ENCODE results near the gene NUDT22.

Gene NUDT22

GRCh38 chr11:64211181-64211872, 14.7 kb upstream of the NUDT22 start:
- FAIRE-seq = no peak

DNA sequence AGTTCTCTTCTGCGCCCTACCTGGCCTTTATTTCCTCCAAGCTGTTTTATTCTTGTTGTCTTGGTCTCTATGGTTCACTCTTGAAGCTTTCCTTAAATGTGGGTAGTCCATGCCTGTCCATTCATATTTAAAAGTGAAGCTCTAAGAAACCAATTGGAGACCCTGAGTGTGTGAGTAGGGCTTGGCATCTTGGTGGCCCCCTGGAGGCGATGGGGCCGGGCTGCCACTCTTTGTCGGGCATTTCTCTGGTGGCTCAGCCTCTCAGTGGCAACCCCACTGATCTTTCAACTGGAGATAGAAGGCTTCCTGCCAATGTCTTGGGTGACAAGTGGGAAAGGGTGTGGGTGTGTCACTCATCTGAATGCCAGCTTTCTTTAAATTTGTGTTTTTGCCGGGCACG, 9.2 kb upstream of the NUDT22 start:
- no peak for FAIRE-seq
- no peak for DNase-seq (ENCODE audit: insufficient read length, low spot score)
- TF ChIP-seq POLR2AphosphoS5 (IDR thresholded peaks at IDR 0.05; ENCODE audit: low read depth, low read length) = no peak
- TF ChIP-seq POLR2A (IDR thresholded peaks at IDR 0.05; ENCODE audit: low read depth, low read length) = no peak
- TF ChIP-seq SPI1 (IDR thresholded peaks at IDR 0.05; ENCODE audit: low read depth, low read length) = no peak
- no peak for TF ChIP-seq POU2F2 (IDR thresholded peaks at IDR 0.05; ENCODE audit: low read depth, low read length)
- no peak for TF ChIP-seq PAX5 (IDR thresholded peaks at IDR 0.05; ENCODE audit: insufficient read depth, low read length, severe bottlenecking)
- no peak for TF ChIP-seq TAF1 (IDR thresholded peaks at IDR 0.05; ENCODE audit: low read depth, low read length)

More at GRCh38 chr11:64211181-64211872, 14.7 kb upstream of the NUDT22 start:
- no peak for DNase-seq (ENCODE audit: insufficient read length, low spot score)
- TF ChIP-seq POLR2A (IDR thresholded peaks at IDR 0.05; ENCODE audit: low read depth, low read length) (no peak), SPI1 (IDR thresholded peaks at IDR 0.05; ENCODE audit: low read depth, low read length) (no peak), POU2F2 (IDR thresholded peaks at IDR 0.05; ENCODE audit: low read depth, low read length) (no peak), TAF1 (IDR thresholded peaks at IDR 0.05; ENCODE audit: low read depth, low read length) (no peak), PAX5 (IDR thresholded peaks at IDR 0.05; ENCODE audit: insufficient read depth, low read length, severe bottlenecking) (no peak), POLR2AphosphoS5 (IDR thresholded peaks at IDR 0.05; ENCODE audit: low read depth, low read length) (no peak)

DNA sequence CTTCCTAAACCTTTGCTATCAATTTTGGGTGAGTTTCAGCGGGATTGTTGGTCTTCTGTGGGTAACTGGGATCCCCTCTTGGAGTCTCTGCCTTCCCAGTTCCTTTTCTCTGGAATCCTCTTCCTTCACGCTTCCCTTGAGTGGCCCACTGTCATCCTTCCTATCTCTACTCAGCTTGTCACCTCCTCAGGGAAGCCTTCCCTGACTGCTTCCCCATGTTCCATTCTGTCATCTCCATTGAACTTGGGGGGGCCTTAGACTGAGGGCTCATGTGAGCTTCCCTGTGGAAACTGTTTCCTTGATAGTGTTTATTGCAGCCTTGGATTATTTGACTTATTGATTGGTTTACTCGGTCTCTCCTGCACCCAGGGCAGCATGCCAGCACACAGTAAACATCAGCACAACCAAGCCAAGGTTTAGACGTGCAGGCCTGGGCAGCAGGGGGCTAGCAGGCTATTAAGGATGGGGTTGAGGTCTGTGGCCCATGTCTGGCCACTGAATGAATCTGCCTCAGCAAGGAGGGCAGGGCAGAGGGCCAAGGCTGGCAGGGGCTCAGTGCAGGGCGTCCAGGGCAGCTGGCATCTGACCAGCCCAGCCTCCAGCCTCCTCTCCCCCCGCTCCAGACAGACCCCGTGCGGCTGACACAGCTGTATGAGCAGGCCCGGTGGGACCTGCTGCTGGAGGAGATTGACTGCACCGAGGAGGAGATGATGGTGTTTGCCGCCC, 7.3 kb upstream of the NUDT22 start:
- FAIRE-seq = no peak
- TF ChIP-seq POLR2A (IDR thresholded peaks at IDR 0.05; ENCODE audit: low read depth, low read length) = no peak
- TF ChIP-seq TAF1 (IDR thresholded peaks at IDR 0.05; ENCODE audit: low read depth, low read length) = no peak
- no peak for TF ChIP-seq SPI1 (IDR thresholded peaks at IDR 0.05; ENCODE audit: low read depth, low read length)
- TF ChIP-seq POLR2AphosphoS5 (IDR thresholded peaks at IDR 0.05; ENCODE audit: low read depth, low read length) = no peak
- no peak for TF ChIP-seq PAX5 (IDR thresholded peaks at IDR 0.05; ENCODE audit: insufficient read depth, low read length, severe bottlenecking)
- TF ChIP-seq POU2F2 (IDR thresholded peaks at IDR 0.05; ENCODE audit: low read depth, low read length) = no peak
- DNase-seq (ENCODE audit: insufficient read length, low spot score) = no peak

DNA sequence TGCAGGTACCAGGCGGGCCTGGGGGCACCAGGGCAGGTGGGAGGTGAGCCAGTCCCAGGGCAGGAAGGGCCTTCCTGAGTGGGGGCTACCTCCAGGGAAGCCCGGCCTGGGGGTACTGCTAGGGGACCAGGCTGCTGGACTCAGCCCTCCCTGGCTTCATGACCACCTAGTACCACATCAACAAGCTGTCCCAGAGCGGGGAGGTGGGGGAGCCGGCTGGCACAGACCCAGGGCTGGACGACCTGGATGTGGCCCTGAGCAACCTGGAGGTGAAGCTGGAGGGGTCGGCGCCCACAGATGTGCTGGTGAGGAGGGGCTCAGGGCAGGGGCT, 6.8 kb upstream of the NUDT22 start:
- TF ChIP-seq SPI1 (IDR thresholded peaks at IDR 0.05; ENCODE audit: low read depth, low read length) = no peak
- TF ChIP-seq POLR2A (IDR thresholded peaks at IDR 0.05; ENCODE audit: low read depth, low read length) = no peak
- no peak for TF ChIP-seq POU2F2 (IDR thresholded peaks at IDR 0.05; ENCODE audit: low read depth, low read length)
- no peak for TF ChIP-seq PAX5 (IDR thresholded peaks at IDR 0.05; ENCODE audit: insufficient read depth, low read length, severe bottlenecking)
- no peak for TF ChIP-seq POLR2AphosphoS5 (IDR thresholded peaks at IDR 0.05; ENCODE audit: low read depth, low read length)
- TF ChIP-seq TAF1 (IDR thresholded peaks at IDR 0.05; ENCODE audit: low read depth, low read length) = no peak
- no peak for FAIRE-seq
- no peak for DNase-seq (ENCODE audit: insufficient read length, low spot score)

- DNase-seq (ENCODE audit: insufficient read length, low spot score) (no peak), FAIRE-seq (no peak)
- TF ChIP-seq POU2F2 (IDR thresholded peaks at IDR 0.05; ENCODE audit: low read depth, low read length) (no peak), POLR2A (IDR thresholded peaks at IDR 0.05; ENCODE audit: low read depth, low read length) (no peak), TAF1 (IDR thresholded peaks at IDR 0.05; ENCODE audit: low read depth, low read length) (no peak), PAX5 (IDR thresholded peaks at IDR 0.05; ENCODE audit: insufficient read depth, low read length, severe bottlenecking) (no peak), SPI1 (IDR thresholded peaks at IDR 0.05; ENCODE audit: low read depth, low read length) (no peak), POLR2AphosphoS5 (IDR thresholded peaks at IDR 0.05; ENCODE audit: low read depth, low read length) (no peak)
Observed at GRCh38 chr11:64219755-64220154, 6.3 kb upstream of the NUDT22 start.

DNA sequence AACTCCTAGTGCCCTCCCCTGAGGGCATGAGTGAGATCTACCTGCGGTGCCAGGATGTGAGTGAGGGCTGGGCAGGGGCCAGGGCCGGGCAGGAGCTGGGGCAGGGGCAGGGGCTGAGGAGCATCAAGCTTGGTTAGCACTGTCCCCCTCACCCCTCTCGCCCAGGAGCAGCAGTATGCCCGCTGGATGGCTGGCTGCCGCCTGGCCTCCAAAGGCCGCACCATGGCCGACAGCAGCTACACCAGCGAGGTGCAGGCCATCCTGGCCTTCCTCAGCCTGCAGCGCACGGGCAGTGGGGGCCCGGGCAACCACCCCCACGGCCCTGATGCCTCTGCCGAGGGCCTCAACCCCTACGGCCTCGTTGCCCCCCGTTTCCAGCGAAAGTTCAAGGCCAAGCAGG, 5.8 kb upstream of the NUDT22 start:
- no peak for FAIRE-seq
- DNase-seq (ENCODE audit: insufficient read length, low spot score) = no peak
- no peak for TF ChIP-seq SPI1 (IDR thresholded peaks at IDR 0.05; ENCODE audit: low read depth, low read length)
- no peak for TF ChIP-seq PAX5 (IDR thresholded peaks at IDR 0.05; ENCODE audit: insufficient read depth, low read length, severe bottlenecking)
- no peak for TF ChIP-seq TAF1 (IDR thresholded peaks at IDR 0.05; ENCODE audit: low read depth, low read length)
- TF ChIP-seq POU2F2 (IDR thresholded peaks at IDR 0.05; ENCODE audit: low read depth, low read length) = no peak
- TF ChIP-seq POLR2AphosphoS5 (IDR thresholded peaks at IDR 0.05; ENCODE audit: low read depth, low read length) = no peak
- no peak for TF ChIP-seq POLR2A (IDR thresholded peaks at IDR 0.05; ENCODE audit: low read depth, low read length)

- no peak for TF ChIP-seq POU2F2 (IDR thresholded peaks at IDR 0.05; ENCODE audit: low read depth, low read length)
- no peak for TF ChIP-seq SPI1 (IDR thresholded peaks at IDR 0.05; ENCODE audit: low read depth, low read length)
- no peak for TF ChIP-seq POLR2A (IDR thresholded peaks at IDR 0.05; ENCODE audit: low read depth, low read length)
- no peak for TF ChIP-seq TAF1 (IDR thresholded peaks at IDR 0.05; ENCODE audit: low read depth, low read length)
- no peak for TF ChIP-seq PAX5 (IDR thresholded peaks at IDR 0.05; ENCODE audit: insufficient read depth, low read length, severe bottlenecking)
- TF ChIP-seq POLR2AphosphoS5 (IDR thresholded peaks at IDR 0.05; ENCODE audit: low read depth, low read length) = no peak; the same call in 1 of the 2 replicates
- DNase-seq (ENCODE audit: insufficient read length, low spot score) (no peak), FAIRE-seq (no peak)
Observed at GRCh38 chr11:64220798-64221197, 5.3 kb upstream of the NUDT22 start.

- TF ChIP-seq PAX5 (IDR thresholded peaks at IDR 0.05; ENCODE audit: insufficient read depth, low read length, severe bottlenecking) = no peak
- TF ChIP-seq POLR2AphosphoS5 (IDR thresholded peaks at IDR 0.05; ENCODE audit: low read depth, low read length) = no peak
- TF ChIP-seq SPI1 (IDR thresholded peaks at IDR 0.05; ENCODE audit: low read depth, low read length) = no peak
- TF ChIP-seq TAF1 (IDR thresholded peaks at IDR 0.05; ENCODE audit: low read depth, low read length) = no peak
- TF ChIP-seq POLR2A (IDR thresholded peaks at IDR 0.05; ENCODE audit: low read depth, low read length) = no peak
- no peak for TF ChIP-seq POU2F2 (IDR thresholded peaks at IDR 0.05; ENCODE audit: low read depth, low read length)
- FAIRE-seq (no peak), DNase-seq (ENCODE audit: insufficient read length, low spot score) (no peak)
Observed at GRCh38 chr11:64222651-64223000, 3.4 kb upstream of the NUDT22 start.

GRCh38 chr11:64223001-64223651, 2.9 kb upstream of the NUDT22 start:
- FAIRE-seq (no peak), DNase-seq (ENCODE audit: insufficient read length, low spot score) (no peak)
- TF ChIP-seq POLR2AphosphoS5 (IDR thresholded peaks at IDR 0.05; ENCODE audit: low read depth, low read length) = peak; percentile 49; the same call in 1 of the 2 replicates
- no peak for TF ChIP-seq POLR2A (IDR thresholded peaks at IDR 0.05; ENCODE audit: low read depth, low read length)
